A549 (cell line): ENCODE measurements around the gene GNPTG.

Source experiments
- CHD2 ChIP-seq: fragments of 150-350 bp; IDR thresholded peaks from 2 replicates; pipeline ENCODE4 v1.6.1; 2014; ENCODE audit warnings: low read length; ENCODE audit not compliant: partially characterized antibody
- CTCF ChIP-seq: fragments of >200 bp; sonication (Bioruptor Twin); formaldehyde crosslinking; IDR thresholded peaks from 3 replicates; pipeline ENCODE4 v1.5.1; 2016
- NR3C1 ChIP-seq: fragments of >200 bp; sonication (Bioruptor Twin); formaldehyde crosslinking; IDR thresholded peaks from 3 replicates; pipeline ENCODE4 v1.6.1; 2017
- POLR2A ChIP-seq: IDR thresholded peaks from 2 replicates; pipeline ENCODE4 v1.6.1; 2012; ENCODE audit warnings: mild to moderate bottlenecking, low read length
- RCOR1 ChIP-seq: fragments of 150-350 bp; IDR thresholded peaks from 2 replicates; pipeline ENCODE4 v1.6.1; 2014; ENCODE audit warnings: antibody characterized with exemption, low read length, low read depth
- ZSCAN20 ChIP-seq: fragments of 250-450 bp; sonication (Bioruptor Pico); IDR thresholded peaks from 2 replicates; pipeline ENCODE4 v1.8.0; 2022; ENCODE audit warnings: mild to moderate bottlenecking, moderate library complexity

- TF ChIP-seq CTCF (no peak), POLR2A (no peak), RCOR1 (no peak), ZSCAN20 (CRISPR knock-in tag) (no peak), NR3C1 (no peak), CHD2 (no peak)
Observed at GRCh38 chr16:1325261-1325660, 26.5 kb upstream of the GNPTG start.
